ENCODE results near the gene C5orf63. TPM values are rescaled to one million over a fixed set of nuclear protein-coding genes. Genes with fewer than 3 reads are reported as not detected.
"Not testable (repeated sequence)": the region's sequence is repeated elsewhere in the genome, so short reads cannot be mapped to it uniquely, and the experiment has no call there.

C5orf63 gene
- not detected in 2 replicates for total RNA-seq (2014; rRNA removed; shearing (Covaris generic))

GRCh38 chr5:127072861-127073846, at the start of gene C5orf63:
Gene C5orf63 (minus strand): TSS chr5:127073502. CDS start chr5:127058995, 14,507 bp downstream.
- DNase-seq (ENCODE audit: low spot score) = no peak

GRCh38 chr5:127112347-127112864, 39.1 kb upstream of the C5orf63 start:
- no peak for DNase-seq (ENCODE audit: low spot score)

GRCh38 chr5:127111112-127111511, 37.8 kb upstream of the C5orf63 start:
- no peak for DNase-seq (ENCODE audit: low spot score)

GRCh38 chr5:127108624-127109260, 35.4 kb upstream of the C5orf63 start:
- not testable (repeated sequence) for DNase-seq (ENCODE audit: low spot score)

- DNase-seq (ENCODE audit: low spot score) = no peak
Observed at GRCh38 chr5:127101935-127102334, 28.6 kb upstream of the C5orf63 start.

- no peak for DNase-seq (ENCODE audit: low spot score)
Observed at GRCh38 chr5:127101533-127101932, 28.2 kb upstream of the C5orf63 start.

GRCh38 chr5:127098241-127098640, 24.9 kb upstream of the C5orf63 start:
- no peak for DNase-seq (ENCODE audit: low spot score)

- no peak for DNase-seq (ENCODE audit: low spot score)
Observed at GRCh38 chr5:127097278-127097677, 24.0 kb upstream of the C5orf63 start.

- no peak for DNase-seq (ENCODE audit: low spot score)
Observed at GRCh38 chr5:127096328-127096993, 23.2 kb upstream of the C5orf63 start.

- no peak for DNase-seq (ENCODE audit: low spot score)
Observed at GRCh38 chr5:127094161-127094814, 21.0 kb upstream of the C5orf63 start.

- peak; percentile 46 for DNase-seq (ENCODE audit: low spot score)
Observed at GRCh38 chr5:127092690-127093089, 19.4 kb upstream of the C5orf63 start.

- no peak for DNase-seq (ENCODE audit: low spot score)
Observed at GRCh38 chr5:127089191-127089590, 15.9 kb upstream of the C5orf63 start.

- peak; percentile 80 for DNase-seq (ENCODE audit: low spot score)
Observed at GRCh38 chr5:127088251-127088650, 14.9 kb upstream of the C5orf63 start.

- DNase-seq (ENCODE audit: low spot score) = no peak
Observed at GRCh38 chr5:127086589-127086988, 13.3 kb upstream of the C5orf63 start.

- DNase-seq (ENCODE audit: low spot score) = no peak
Observed at GRCh38 chr5:127085796-127086195, 12.5 kb upstream of the C5orf63 start.

- no peak for DNase-seq (ENCODE audit: low spot score)
Observed at GRCh38 chr5:127085371-127085770, 12.1 kb upstream of the C5orf63 start.

GRCh38 chr5:127084656-127085055, 11.4 kb upstream of the C5orf63 start:
- no peak for DNase-seq (ENCODE audit: low spot score)

- DNase-seq (ENCODE audit: low spot score) = no peak
Observed at GRCh38 chr5:127083711-127084110, 10.4 kb upstream of the C5orf63 start.

- no peak for DNase-seq (ENCODE audit: low spot score)
Observed at GRCh38 chr5:127079994-127080491, 6.7 kb upstream of the C5orf63 start.

- no peak for DNase-seq (ENCODE audit: low spot score)
Observed at GRCh38 chr5:127077366-127077765, 4.1 kb upstream of the C5orf63 start.
